ENCODE data around the gene TMX4.

The TMX4 gene

GRCh38 chr20:8012724-8013123 is 6.8 kb downstream of the TMX4 start:
- DNase-seq = no peak

GRCh38 chr20:8008733-8009132 is 10.8 kb downstream of the TMX4 start:
- no peak for DNase-seq

GRCh38 chr20:8007490-8007889 is 12.1 kb downstream of the TMX4 start:
- no peak for DNase-seq

GRCh38 chr20:8005575-8006366 is 13.8 kb downstream of the TMX4 start:
- DNase-seq = no peak

- no peak for DNase-seq
These were observed 14.5 kb downstream of the TMX4 start for GRCh38 chr20:8005033-8005432.

- no peak for DNase-seq
These were observed 17.5 kb downstream of the TMX4 start for GRCh38 chr20:8002056-8002455.

GRCh38 chr20:8000796-8001195 is 18.8 kb downstream of the TMX4 start:
- no peak for DNase-seq

GRCh38 chr20:7996898-7997297 is 22.7 kb downstream of the TMX4 start:
- no peak for DNase-seq

- no peak for DNase-seq
These were observed 24.8 kb downstream of the TMX4 start for GRCh38 chr20:7994809-7995208.

GRCh38 chr20:7993703-7994102 is 25.9 kb downstream of the TMX4 start:
- DNase-seq = no peak

- DNase-seq = no peak
These were observed 26.3 kb downstream of the TMX4 start for GRCh38 chr20:7993238-7993637.

- no peak for DNase-seq
These were observed 29.2 kb downstream of the TMX4 start for GRCh38 chr20:7990385-7990784.

GRCh38 chr20:7989379-7989778 is 30.2 kb downstream of the TMX4 start:
- no peak for DNase-seq

GRCh38 chr20:7985916-7986315 is 33.6 kb downstream of the TMX4 start:
- no peak for DNase-seq

- DNase-seq = no peak
These were observed 35.4 kb downstream of the TMX4 start for GRCh38 chr20:7984192-7984591.

GRCh38 chr20:7981374-7981773 is 38.2 kb downstream of the TMX4 start:
- no peak for DNase-seq

GRCh38 chr20:7980332-7981046 is 39.1 kb downstream of the TMX4 start:
- DNase-seq = no peak

GRCh38 chr20:7977709-7978108 is 41.9 kb downstream of the TMX4 start:
- DNase-seq = no peak

- no peak for DNase-seq
These were observed 43.6 kb downstream of the TMX4 start for GRCh38 chr20:7975851-7976414.

- no peak for DNase-seq
These were observed 44.7 kb downstream of the TMX4 start for GRCh38 chr20:7974785-7975435.

GRCh38 chr20:7971536-7972280 is 47.9 kb downstream of the TMX4 start:
- no peak for DNase-seq

- no peak for DNase-seq
These were observed 52.2 kb downstream of the TMX4 start for GRCh38 chr20:7967199-7967844.
